SK-N-SH (cell line): ENCODE measurements around the gene PAXX. TPM values are rescaled to one million over a fixed set of nuclear protein-coding genes. Genes with fewer than 3 reads are reported as not detected.

ENCODE experiments used
- CTCF ChIA-PET: fragments of 300-600, 350-600 bp; formaldehyde crosslinking; extraction: SDS; loops from one replicate; lab custom pipeline; 2021; lab: Yijun Ruan, JAX
- POLR2A ChIA-PET: fragments of 350-600 bp; sonication (Branson Sonifier 250); formaldehyde crosslinking; extraction: SDS; loops from one replicate; lab custom pipeline; 2020; ENCODE audit warnings: antibody characterized with exemption, inconsistent platforms; lab: Yijun Ruan, JAX
- DNase-seq: peaks from one replicate; pipeline ENCODE4 v3.0.0; 2012
- H2AFZ ChIP-seq: fragments of 200-600 bp; sonication (generic); 2 replicates; pipeline ENCODE4 v1.8.1; 2016; ENCODE audit warnings: antibody characterized with exemption, mild to moderate bottlenecking, low read depth
- H3F3A ChIP-seq: fragments of 200-600 bp; sonication (generic); replicated peaks from 2 replicates; pipeline ENCODE3; 2016; ENCODE audit warnings: antibody characterized with exemption, mild to moderate bottlenecking; ENCODE audit not compliant: insufficient read depth
- H3K27ac ChIP-seq, 2 experiments: fragments of 200-500 bp in 1 of 2; fragments of 200-600 bp in 1 of 2; sonication (Bioruptor generic) in 1 of 2; sonication (generic), shearing (Covaris generic) in 1 of 2; 2 replicates each; pipeline versions ENCODE4 v1.5.1 to v1.6.1; 2014 to 2016; ENCODE audit warnings: low read depth in 2 of 2, inconsistent platforms in 1 of 2, low read length in 1 of 2, mild to moderate bottlenecking in 1 of 2, mixed read lengths in 1 of 2
- H3K27me3 ChIP-seq: fragments of 200-600 bp; sonication (generic), shearing (Covaris generic); 2 replicates; pipeline ENCODE4 v1.6.1; 2016; ENCODE audit warnings: mixed run types; ENCODE audit not compliant: insufficient read depth
- H3K36me3 ChIP-seq, 2 experiments: fragments of 200-500 bp in 1 of 2; fragments of 200-600 bp in 1 of 2; sonication (Bioruptor generic) in 1 of 2; sonication (generic) in 1 of 2; replicated peaks in 1 of 2; 2 replicates each; pipeline versions ENCODE3 to v1.5.1; 2014 to 2016; ENCODE audit warnings: low read length in 1 of 2, mild to moderate bottlenecking in 1 of 2; ENCODE audit not compliant: insufficient read depth in 2 of 2, control insufficient read depth in 1 of 2
- H3K4me1 ChIP-seq, 2 experiments: fragments of 200-500 bp in 1 of 2; fragments of 200-600 bp in 1 of 2; sonication (Bioruptor generic) in 1 of 2; sonication (generic), shearing (Covaris generic) in 1 of 2; 2 replicates each; pipeline versions ENCODE4 v1.5.1 to v1.6.1; 2014 to 2016; ENCODE audit warnings: low read depth in 1 of 2, low read length in 1 of 2, mixed run types in 1 of 2; ENCODE audit not compliant: insufficient read depth in 2 of 2, control insufficient read depth in 1 of 2
- H3K4me2 ChIP-seq: fragments of 200-600 bp; sonication (generic), shearing (Covaris generic); 2 replicates; pipeline ENCODE4 v1.6.1; 2017; ENCODE audit warnings: mixed run types
- H3K4me3 ChIP-seq, 2 experiments: fragments of 200-500 bp in 1 of 2; fragments of 200-600 bp in 1 of 2; sonication (Bioruptor generic) in 1 of 2; sonication (generic), shearing (Covaris generic) in 1 of 2; 2 replicates each; pipeline versions ENCODE4 v1.5.1 to v1.8.1; 2014 to 2016; ENCODE audit warnings: low read depth in 2 of 2, inconsistent platforms in 1 of 2, low read length in 1 of 2, mild to moderate bottlenecking in 1 of 2, mixed read lengths in 1 of 2, moderate library complexity in 1 of 2
- H3K79me2 ChIP-seq: fragments of 200-600 bp; sonication (generic); 2 replicates; pipeline ENCODE4 v1.8.1; 2017; ENCODE audit warnings: mild to moderate bottlenecking; ENCODE audit not compliant: insufficient read depth
- H3K9ac ChIP-seq: fragments of 200-600 bp; sonication (generic); 2 replicates; pipeline ENCODE4 v1.6.1; 2017; ENCODE audit warnings: mixed run types
- H3K9me2 ChIP-seq: fragments of 200-600 bp; sonication (generic); 2 replicates; pipeline ENCODE4 v1.6.1; 2017; ENCODE audit warnings: mixed run types
- H3K9me3 ChIP-seq: fragments of 200-600 bp; sonication (generic); 2 replicates; pipeline ENCODE4 v1.6.1; 2017; ENCODE audit warnings: mixed run types, mild to moderate bottlenecking, moderate library complexity
- H4K20me1 ChIP-seq: fragments of 200-600 bp; sonication (generic); 2 replicates; pipeline ENCODE4 v1.6.1; 2017; ENCODE audit warnings: mild to moderate bottlenecking, mixed run types; ENCODE audit not compliant: insufficient read depth
- ELF1 ChIP-seq: IDR thresholded peaks from 2 replicates; pipeline ENCODE4 v1.4.0; 2012
- EZH2phosphoT487 ChIP-seq: fragments of 200-600 bp; sonication (generic); IDR thresholded peaks from 2 replicates; pipeline ENCODE4 v1.6.1; 2017; ENCODE audit warnings: low read depth, mixed run types, mild to moderate bottlenecking, antibody characterized with exemption, moderate library complexity, borderline replicate concordance
- FOSL2 ChIP-seq: IDR thresholded peaks from 2 replicates; pipeline ENCODE4 v1.4.0; 2012; ENCODE audit warnings: low read depth, mild to moderate bottlenecking, moderate library complexity, borderline replicate concordance
- FOXJ3 ChIP-seq: sonication (generic); formaldehyde crosslinking; IDR thresholded peaks from 2 replicates; pipeline ENCODE4 v1.5.1; 2020; ENCODE audit warnings: mild to moderate bottlenecking, missing genetic modification reagents
- IRF3 ChIP-seq: fragments of 150-350 bp; IDR thresholded peaks from 2 replicates; pipeline ENCODE4 v1.6.1; 2016; ENCODE audit warnings: mild to moderate bottlenecking, low read depth, low read length
- JUND ChIP-seq: IDR thresholded peaks from 2 replicates; pipeline ENCODE4 v1.4.0; 2012
- MAX ChIP-seq: IDR thresholded peaks from 2 replicates; pipeline ENCODE4 v1.4.0; 2012; ENCODE audit warnings: low read depth
- MEF2A ChIP-seq: IDR thresholded peaks from 2 replicates; pipeline ENCODE4 v1.4.0; 2012; ENCODE audit warnings: low read depth, borderline replicate concordance
- RFX5 ChIP-seq: IDR thresholded peaks from 2 replicates; pipeline ENCODE4 v1.6.1; 2012; ENCODE audit warnings: mild to moderate bottlenecking, improper control_type of control experiment, low read length
- RXRA ChIP-seq: IDR thresholded peaks from 2 replicates; pipeline ENCODE4 v1.4.0; 2012; ENCODE audit warnings: low read depth, mild to moderate bottlenecking, borderline replicate concordance
- SIN3A ChIP-seq: IDR thresholded peaks from 2 replicates; pipeline ENCODE4 v1.6.1; 2012; ENCODE audit warnings: low read depth, mild to moderate bottlenecking, low read length, moderate library complexity, borderline replicate concordance
- SMC3 ChIP-seq: IDR thresholded peaks from 2 replicates; pipeline ENCODE4 v1.6.1; 2012; ENCODE audit warnings: low read depth, low read length, improper control_type of control experiment
- WGBS: methylation state at CpG from one replicate; pipeline ENCODE4 v1.1.6; 2017; ENCODE audit warnings: low lambda C conversion rate; 5-methylcytosine and 5-hydroxymethylcytosine counted together
- polyA plus RNA-seq, 3 experiments: library from polyadenylated mRNA; depleted of rRNA; stranded (reverse); fragments of >200 nt; gene quantifications; 2 replicates each; pipeline ENCODE4 v1.2.3, GENCODE V29; 2012
- TF ChIP-seq, protein P1 (sequence below): IDR thresholded peaks from 2 replicates; pipeline ENCODE4 v1.6.1; 2012; ENCODE audit warnings: mild to moderate bottlenecking, low read depth, low read length, moderate library complexity
- TF ChIP-seq, protein P2 (sequence below): IDR thresholded peaks from 2 replicates; pipeline ENCODE4 v1.4.0; 2012; ENCODE audit warnings: low read depth, borderline replicate concordance

PAXX gene
- polyA plus RNA-seq, 1 of the 3 experiments (the other 2 are of a cell fraction) = 52.9 TPM

GRCh38 chr9:136963341-136963740 is 28.9 kb upstream of the PAXX start (continued):
- TF ChIP-seq, protein P1, sequence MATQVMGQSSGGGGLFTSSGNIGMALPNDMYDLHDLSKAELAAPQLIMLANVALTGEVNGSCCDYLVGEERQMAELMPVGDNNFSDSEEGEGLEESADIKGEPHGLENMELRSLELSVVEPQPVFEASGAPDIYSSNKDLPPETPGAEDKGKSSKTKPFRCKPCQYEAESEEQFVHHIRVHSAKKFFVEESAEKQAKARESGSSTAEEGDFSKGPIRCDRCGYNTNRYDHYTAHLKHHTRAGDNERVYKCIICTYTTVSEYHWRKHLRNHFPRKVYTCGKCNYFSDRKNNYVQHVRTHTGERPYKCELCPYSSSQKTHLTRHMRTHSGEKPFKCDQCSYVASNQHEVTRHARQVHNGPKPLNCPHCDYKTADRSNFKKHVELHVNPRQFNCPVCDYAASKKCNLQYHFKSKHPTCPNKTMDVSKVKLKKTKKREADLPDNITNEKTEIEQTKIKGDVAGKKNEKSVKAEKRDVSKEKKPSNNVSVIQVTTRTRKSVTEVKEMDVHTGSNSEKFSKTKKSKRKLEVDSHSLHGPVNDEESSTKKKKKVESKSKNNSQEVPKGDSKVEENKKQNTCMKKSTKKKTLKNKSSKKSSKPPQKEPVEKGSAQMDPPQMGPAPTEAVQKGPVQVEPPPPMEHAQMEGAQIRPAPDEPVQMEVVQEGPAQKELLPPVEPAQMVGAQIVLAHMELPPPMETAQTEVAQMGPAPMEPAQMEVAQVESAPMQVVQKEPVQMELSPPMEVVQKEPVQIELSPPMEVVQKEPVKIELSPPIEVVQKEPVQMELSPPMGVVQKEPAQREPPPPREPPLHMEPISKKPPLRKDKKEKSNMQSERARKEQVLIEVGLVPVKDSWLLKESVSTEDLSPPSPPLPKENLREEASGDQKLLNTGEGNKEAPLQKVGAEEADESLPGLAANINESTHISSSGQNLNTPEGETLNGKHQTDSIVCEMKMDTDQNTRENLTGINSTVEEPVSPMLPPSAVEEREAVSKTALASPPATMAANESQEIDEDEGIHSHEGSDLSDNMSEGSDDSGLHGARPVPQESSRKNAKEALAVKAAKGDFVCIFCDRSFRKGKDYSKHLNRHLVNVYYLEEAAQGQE = no peak
- TF ChIP-seq JUND = no peak

DNA sequence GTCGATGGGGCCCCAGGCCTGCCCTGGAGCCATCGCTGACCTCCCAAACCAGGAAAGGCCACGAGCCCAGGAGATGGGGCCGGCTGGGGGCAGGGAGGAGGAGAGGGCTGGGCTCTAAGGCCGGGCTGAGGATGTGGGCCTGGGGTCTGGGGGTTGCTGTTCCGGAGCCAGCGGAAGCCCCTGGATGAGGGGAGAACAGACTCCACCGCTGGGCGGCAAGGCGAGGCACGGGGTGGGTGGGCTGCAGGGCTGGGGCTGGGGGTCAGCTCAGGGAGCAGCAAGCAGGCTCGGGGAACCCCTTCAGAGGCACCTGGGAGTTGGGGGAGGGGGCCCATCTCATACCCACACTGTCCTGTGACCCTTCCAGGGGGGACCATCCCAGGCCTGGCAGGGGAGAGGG is 28.5 kb upstream of the PAXX start:
- TF ChIP-seq, protein P2, sequence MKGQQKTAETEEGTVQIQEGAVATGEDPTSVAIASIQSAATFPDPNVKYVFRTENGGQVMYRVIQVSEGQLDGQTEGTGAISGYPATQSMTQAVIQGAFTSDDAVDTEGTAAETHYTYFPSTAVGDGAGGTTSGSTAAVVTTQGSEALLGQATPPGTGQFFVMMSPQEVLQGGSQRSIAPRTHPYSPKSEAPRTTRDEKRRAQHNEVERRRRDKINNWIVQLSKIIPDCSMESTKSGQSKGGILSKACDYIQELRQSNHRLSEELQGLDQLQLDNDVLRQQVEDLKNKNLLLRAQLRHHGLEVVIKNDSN = no peak
- TF ChIP-seq FOSL2 (no peak), SMC3 (no peak), EZH2phosphoT487 (no peak)
- no peak overlapping the region for H2AFZ ChIP-seq
- H3K9me2 ChIP-seq = no peaks in the 10 kb centered on the region
- H3K27me3 ChIP-seq = no peaks in the 10 kb centered on the region
- POLR2A ChIA-PET = no interaction called here
- CTCF ChIA-PET = interaction anchor here (0.6 to 1.9 kb wide), 3 partner anchors 62 to 67 kb away, joined by 3 to 7 read pairs (median 4); no protein-coding TSS in a partner anchor
- peaks cover 0 to 8% of the 10 kb centered on the region in 2 experiments; a peak in 1 of 4 replicates for H3K4me1 ChIP-seq
- H3K36me3 ChIP-seq = no peaks in the 10 kb centered on the region
- H3K79me2 ChIP-seq = no peaks in the 10 kb centered on the region
- 67% methylated on average over 1 of the region's 12 CpGs for WGBS
- no peak overlapping the region for H3K27ac ChIP-seq
- no peak overlapping the region for H3K4me2 ChIP-seq
- H3F3A ChIP-seq = no peaks in the 10 kb centered on the region
- no peak overlapping the region for H3K9ac ChIP-seq
- H3K9me3 ChIP-seq = no peaks in the 10 kb centered on the region
- no peak for DNase-seq
- no peaks in the 10 kb centered on the region for H4K20me1 ChIP-seq
- H3K4me3 ChIP-seq = no peak overlapping the region

GRCh38 chr9:136964171-136964689 is 28.0 kb upstream of the PAXX start:
- H3K27me3 ChIP-seq = no peaks in the 10 kb centered on the region
- H4K20me1 ChIP-seq = no peaks in the 10 kb centered on the region
- no peaks in the 10 kb centered on the region for H3K9me3 ChIP-seq
- no peak for TF ChIP-seq FOXJ3 (CRISPR knock-in tag)
- TF ChIP-seq RXRA = no peak
- no peak for TF ChIP-seq RFX5
- no peak for TF ChIP-seq ELF1
- TF ChIP-seq MAX = no peak
- TF ChIP-seq MEF2A = no peak
- no peak for TF ChIP-seq SIN3A
- TF ChIP-seq IRF3 = no peak
- no peak overlapping the region for H3K27ac ChIP-seq
- H3F3A ChIP-seq = no peaks in the 10 kb centered on the region
- POLR2A ChIA-PET = no interaction called here
- CTCF ChIA-PET = interaction anchor here (0.6 to 1.9 kb wide), 6 partner anchors 9 to 172 kb away, joined by 3 to 7 read pairs (median 4); partner anchors contain the start of gene PTGDS
- no peaks in the 10 kb centered on the region for H3K79me2 ChIP-seq
- H3K9me2 ChIP-seq = no peaks in the 10 kb centered on the region
- H3K4me1 ChIP-seq = peaks cover 0 to 8% of the 10 kb centered on the region in 2 experiments; a peak in 1 of 4 replicates
- H3K36me3 ChIP-seq = no peaks in the 10 kb centered on the region
- H3K4me3 ChIP-seq = no peak overlapping the region
- H3K9ac ChIP-seq = no peak overlapping the region
- WGBS = 77% methylated on average over 4 of the region's 22 CpGs
- no peak for DNase-seq
- H2AFZ ChIP-seq = no peak overlapping the region
- H3K4me2 ChIP-seq = no peak overlapping the region
